ENCODE data around the gene FKBP15.
"Not testable (repeated sequence)": the region's sequence is repeated elsewhere in the genome, so short reads cannot be mapped to it uniquely, and the experiment has no call there.

FKBP15 gene

DNA sequence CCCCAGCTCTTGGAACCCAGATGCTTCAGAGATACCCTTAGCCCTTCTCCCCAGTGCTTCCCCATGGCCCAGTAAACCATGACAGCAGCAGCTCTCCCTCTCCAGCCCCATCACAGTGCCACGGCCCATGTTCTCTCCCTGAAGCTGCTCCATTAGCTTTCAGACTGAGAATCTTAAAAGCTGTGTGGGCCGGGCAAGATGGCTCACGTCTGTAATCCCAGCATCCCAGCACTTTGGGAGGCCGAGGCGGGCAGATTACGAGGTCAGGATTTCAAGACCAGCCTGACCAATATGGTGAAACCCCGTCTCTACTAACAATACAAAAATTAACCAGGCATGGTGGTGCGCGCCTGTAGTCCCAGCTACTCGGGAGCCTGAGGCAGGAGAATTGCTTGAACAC is 71.5 kb downstream of the FKBP15 start:
- DNase-seq (ENCODE audit: extremely low read depth in 1 of 2, low read depth in 1 of 2) = not testable (repeated sequence)

DNA sequence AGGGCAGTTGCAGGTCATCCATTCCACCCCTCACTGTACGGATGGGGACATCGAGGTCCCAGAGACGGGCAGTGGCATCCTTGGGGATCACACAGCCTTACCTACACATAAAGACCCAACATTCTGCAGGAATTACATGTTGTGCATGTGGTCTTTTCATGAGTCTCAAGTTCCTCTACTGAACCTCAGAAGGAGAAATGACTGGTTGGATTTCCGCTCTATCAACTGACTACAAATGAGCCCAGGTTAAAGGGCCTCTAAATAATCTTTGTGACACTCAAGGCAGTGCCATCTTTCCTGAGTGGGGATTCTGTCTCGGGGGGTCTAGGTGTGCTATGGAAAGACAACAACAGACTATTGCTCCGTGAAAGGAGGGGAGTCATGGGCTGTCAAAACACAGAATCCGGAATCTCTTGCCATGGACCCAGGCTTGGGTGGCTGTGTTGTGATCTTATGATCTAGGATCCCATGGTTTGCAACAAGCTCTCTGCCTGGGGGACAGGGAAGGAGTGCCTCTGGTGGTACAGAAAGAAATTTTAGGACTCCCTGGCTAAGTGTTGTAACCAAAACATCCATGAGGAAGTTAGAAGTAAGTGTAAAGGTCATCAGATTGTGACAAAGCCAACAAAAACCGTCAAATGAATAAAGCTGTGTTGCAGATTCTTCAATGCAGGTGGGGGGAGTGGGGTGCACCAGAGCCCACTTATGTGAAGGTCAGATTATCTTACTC is 72.1 kb downstream of the FKBP15 start:
- no peak for DNase-seq (ENCODE audit: extremely low read depth in 1 of 2, low read depth in 1 of 2)

DNA sequence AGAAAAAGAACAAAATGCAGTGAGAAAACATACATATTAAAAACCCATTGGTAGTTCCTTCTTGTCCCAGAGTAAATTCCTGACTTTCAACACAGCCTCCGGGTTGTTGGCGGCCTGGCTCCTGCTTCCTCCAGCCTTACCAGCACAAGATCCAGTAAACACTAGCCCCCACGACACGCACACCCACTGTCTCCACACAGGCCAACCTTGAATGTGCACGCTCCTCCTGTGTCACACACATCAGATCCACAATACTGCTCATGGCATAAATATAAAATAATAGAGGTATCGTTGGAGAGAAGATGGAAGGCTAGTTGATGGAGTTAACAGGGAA is 72.7 kb downstream of the FKBP15 start:
- DNase-seq (ENCODE audit: extremely low read depth in 1 of 2, low read depth in 1 of 2) = no peak

DNA sequence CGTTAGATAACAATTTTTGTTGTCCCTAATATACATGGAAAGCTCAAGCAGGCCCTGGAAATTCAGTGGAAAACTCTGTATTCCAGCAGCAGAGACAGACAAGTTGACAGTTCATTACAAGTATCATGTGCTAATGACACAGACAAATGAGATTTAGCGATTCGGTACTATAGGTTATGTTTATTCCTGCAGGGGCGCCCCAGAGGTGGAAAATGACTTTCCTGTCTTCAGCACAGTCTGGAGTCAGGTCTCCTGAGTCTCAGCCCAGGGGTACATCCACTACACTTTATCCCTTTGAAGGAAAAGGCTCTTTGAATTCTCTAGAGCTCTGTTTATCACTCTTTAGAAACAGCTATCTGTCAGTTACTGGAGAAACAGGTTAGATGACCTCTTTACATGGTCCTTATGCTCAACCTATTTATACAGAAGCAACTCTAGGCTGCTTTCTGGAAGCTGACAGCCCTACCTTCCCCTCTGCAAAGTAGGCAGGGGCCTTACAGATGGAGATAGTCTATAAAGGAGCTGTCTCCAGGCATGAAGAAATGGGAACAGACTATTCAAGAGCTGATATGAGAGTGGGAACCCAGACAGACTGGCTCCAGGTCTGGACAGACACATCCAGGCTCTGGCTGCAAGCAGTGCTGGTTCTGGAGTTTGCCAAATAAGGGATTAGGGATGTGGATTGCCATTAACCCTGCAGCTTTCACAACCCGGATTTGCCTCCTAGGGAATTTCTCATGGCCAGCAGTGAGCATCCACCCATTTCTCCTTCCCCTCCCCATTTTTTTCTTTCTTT is 77.4 kb downstream of the FKBP15 start:
- DNase-seq (ENCODE audit: extremely low read depth in 1 of 2, low read depth in 1 of 2) = no peak

DNA sequence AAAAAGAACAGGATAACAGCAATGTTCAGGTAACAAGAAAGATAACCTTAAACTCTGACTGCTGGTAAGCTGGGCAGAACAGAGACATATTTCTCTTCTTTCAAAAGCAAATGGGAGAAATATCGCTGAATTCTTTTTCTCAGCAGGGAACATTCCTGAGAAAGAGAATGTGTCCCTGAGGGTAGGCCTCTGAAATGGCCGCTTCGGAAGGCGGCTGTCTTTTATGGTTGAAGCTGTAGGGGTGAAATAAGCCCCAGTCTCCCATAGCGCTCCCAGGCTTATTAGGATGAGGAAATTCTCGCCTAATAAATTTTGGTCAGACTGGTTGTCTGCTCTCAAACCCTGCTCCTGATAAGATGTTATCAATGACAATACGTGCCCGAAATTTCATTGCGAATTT is 80.2 kb downstream of the FKBP15 start:
- DNase-seq (ENCODE audit: extremely low read depth in 1 of 2, low read depth in 1 of 2) = not testable (repeated sequence)

DNA sequence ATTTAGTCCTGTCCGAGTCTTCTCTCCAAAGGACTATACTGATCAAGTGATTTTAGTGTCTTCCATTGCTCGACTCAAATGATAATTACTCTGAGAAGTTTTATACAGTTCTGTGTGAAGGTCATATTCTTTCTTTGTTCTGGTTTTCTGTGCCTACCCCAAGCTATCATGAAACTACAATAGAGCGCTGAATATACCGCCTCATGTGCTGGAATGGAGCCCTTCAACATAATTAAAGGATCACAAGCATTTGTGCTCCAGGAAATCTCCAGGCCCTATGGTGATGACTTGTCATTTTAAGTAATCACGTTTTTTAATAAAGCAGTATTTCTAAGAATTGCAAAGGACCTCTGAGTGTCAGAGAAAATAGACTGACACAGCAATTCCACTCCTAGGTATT is 81.1 kb downstream of the FKBP15 start:
- no peak for DNase-seq (ENCODE audit: extremely low read depth in 1 of 2, low read depth in 1 of 2)

DNA sequence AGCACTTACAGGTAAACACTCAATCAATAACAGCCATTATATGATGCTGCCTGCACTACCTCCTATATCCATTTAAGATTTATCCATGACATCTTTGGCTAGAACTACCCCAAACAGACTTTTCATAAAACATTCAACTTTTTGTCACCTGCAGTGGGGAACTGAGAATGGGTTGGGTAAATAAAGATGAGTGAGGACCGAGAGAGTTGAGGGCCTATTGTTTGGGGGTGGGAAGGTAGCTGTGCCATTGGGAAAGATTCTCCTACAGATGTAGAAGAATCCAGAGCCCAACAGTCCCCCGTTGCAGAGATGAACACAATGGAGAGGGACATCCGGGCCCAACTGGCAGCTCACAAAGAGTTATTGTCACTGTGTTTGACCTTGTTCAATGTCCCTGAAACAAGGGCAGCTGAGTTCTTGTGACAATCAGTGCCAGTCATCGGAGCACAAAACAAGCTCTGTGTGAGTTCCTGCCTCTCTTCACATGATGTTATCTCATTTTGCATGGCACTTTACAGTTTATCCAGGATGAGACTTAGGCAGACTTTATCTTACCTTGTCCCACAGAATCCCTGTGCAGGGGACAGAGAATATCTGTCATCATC is 81.8 kb downstream of the FKBP15 start:
- DNase-seq (ENCODE audit: extremely low read depth in 1 of 2, low read depth in 1 of 2) = no peak

DNA sequence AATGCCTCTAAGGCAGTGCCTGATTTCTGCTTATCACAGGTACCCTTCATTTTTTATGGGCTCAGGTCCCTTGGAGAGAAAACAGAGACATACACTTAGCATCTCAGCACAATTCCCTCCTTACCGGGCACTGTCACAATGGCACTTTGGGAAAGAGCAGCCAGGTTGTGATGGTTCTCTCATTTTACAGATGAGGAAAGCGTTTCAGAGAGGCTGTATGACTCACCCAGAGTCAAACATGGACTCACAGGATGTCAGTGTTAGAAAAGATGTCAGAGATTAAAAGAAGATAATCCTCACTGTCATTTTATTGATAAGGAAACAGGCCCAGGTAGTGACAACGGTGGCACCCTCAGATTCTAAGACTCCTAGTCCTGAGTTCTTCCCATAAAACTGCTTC is 82.3 kb downstream of the FKBP15 start:
- DNase-seq (ENCODE audit: extremely low read depth in 1 of 2, low read depth in 1 of 2) = no peak

DNA sequence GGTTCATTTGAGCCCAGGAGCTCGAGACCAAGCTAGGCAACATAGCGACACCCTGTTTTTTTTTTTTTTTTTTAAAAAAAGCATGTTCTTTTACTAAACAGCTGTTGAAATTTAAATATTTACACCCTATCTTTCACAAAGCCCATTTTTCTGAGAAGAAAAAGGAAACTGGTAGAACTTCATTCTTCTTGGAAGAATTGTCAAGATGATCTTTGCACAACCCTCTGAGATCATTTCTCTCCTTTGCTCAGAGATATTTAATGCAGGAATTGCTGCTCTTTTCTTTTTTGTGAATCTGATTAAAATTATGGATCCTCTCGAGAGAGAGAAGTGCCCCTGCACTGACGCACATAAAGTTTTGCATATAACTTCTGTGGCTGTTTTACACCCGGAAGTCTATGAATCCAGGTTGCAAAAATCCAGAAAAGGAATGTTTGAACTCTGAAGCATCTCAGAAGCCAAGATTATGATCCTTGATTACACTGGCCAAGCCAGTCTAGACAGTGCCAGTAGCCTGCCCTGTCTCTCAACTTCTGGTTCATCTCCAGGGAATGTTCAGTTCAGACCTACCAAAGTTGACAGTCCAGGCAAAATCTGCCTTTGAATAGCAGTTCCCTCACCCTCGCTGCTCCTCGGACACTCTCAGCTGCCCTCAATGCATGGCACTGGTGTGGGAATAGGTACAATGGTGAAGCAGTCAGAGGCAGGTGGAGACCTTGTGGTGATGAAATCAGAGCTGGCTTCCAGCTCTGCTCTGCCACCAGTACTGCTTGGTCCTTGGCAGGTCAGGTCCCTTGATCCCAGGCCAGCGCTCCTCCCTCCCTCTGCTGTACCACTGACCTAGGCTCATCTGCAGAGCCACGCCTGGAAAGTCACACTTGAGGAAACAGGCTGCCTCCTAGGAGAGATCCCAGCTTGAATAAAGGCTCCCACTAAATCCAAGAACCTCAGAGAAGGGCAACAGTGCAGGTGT is 83.6 kb downstream of the FKBP15 start:
- no peak for DNase-seq (ENCODE audit: extremely low read depth in 1 of 2, low read depth in 1 of 2)

DNA sequence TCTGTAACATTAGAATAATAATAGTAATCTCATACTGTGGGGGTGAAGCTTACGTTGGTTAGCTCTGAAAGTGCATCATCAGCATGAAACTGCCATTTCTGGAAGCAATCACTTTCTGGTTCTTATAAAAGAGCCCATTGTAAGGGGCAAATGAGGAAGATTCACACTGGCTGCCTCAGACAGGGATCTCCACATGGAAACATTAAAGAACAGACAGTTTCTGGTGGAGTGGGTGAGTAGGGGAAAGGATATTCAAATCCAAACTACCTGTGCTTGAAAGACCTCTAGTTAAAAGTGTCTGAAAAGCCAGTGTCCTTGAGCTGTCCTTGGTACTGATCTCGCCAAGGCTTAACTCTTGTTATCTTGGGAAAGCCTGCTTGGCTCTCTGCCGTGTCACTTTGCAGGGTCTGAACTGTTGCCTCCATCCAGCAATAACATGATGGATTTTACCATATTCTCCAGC is 89.4 kb downstream of the FKBP15 start:
- no peak for DNase-seq (ENCODE audit: extremely low read depth in 1 of 2, low read depth in 1 of 2)

DNA sequence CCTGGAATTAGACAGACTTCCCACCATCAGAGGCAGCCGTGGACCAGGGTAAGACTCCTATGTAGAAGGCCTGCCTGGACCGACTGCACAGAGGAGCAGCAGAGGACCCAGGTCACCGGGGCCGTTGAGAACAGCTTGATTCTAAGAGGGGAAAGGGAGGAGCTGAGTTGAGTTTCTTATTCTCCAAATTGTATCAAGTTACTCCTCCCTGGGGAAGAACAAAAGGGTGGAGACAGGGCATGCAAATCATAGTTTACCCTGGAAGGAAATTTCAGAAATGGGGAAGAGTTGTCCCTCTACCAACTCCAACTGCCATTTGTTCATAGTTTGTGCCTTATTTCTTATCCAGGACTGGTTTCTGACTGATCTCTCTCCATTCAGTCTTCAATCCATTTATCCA is 91.2 kb downstream of the FKBP15 start:
- no peak for DNase-seq (ENCODE audit: extremely low read depth in 1 of 2, low read depth in 1 of 2)

DNA sequence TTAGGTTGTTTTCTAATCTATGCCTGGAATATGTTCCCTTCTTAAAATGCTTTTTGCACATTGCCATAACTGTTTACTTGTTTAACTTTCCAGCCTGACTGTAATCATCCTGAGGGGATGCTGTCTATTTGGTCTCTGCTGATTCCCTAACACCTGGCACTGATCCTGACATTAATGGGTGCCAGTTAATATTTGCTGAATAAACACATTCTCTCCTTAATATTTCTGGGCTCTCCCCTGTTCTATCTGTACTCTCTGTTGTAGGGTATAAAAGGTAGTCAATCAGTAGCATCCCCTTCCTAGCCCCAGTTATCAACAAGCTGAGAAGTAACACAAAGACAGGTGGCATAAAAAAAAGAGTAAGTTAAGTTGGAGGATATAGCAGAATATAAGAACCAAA is 91.6 kb downstream of the FKBP15 start:
- no peak for DNase-seq (ENCODE audit: extremely low read depth in 1 of 2, low read depth in 1 of 2)

DNA sequence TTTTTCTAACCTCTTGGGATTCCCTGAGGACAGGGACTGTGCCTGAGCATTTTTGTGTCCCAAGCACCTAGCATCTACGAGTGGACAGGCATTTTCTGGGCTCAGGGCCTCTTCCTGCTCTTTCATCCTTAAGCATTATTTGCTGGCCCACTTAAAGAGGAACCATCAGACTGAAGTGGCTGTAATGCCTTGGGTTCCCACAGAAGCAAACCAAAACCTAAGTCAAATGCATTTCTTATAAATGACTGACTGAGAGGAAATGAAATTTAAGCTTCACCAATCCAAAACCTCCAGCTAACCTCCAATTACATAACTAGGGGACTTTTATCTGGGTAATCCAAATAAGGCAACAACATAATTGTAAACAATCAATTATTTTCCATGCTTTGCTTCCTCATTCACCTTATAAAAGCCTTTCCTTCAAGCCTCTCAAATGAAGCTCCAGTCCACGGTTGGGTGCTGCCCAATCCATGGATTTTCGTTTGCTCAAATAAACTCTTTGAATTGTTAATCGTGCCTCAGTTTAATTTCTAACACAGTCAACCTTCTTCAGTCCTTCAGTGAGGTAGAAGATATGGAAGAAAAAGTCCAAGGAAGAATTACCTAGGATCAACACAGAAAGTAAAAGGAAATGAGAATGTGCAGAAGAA is 95.6 kb downstream of the FKBP15 start:
- DNase-seq (ENCODE audit: extremely low read depth in 1 of 2, low read depth in 1 of 2) = no peak

DNA sequence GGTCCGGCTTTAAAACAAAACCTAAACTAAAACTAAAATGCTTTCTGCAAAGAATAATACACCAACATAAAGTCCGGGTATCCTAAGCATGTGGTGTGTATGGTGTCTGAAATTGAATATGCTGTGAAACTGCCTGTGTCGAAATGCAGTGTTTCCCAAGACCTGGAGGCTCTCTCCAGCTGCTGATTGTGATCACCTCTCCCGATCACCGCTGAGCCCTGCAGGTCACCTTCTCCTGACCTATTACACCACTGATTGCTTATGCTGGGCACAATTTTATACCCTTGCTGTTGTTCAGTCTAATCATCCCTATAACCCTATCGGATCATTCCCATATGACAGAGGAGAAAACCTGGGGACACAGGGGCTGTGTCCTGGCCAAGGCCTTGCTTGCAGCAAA is 102.2 kb downstream of the FKBP15 start:
- DNase-seq (ENCODE audit: extremely low read depth in 1 of 2, low read depth in 1 of 2) = not testable (repeated sequence)
